Measurements from ENCODE around the gene SH3D19. TPM values are rescaled to one million over a fixed set of nuclear protein-coding genes. Genes with fewer than 3 reads are reported as not detected.

SH3D19 gene
- total RNA-seq, 1 donor from 2014 or later, result 155 TPM

GRCh38 chr4:151174784-151175183 is 150.6 kb downstream of the SH3D19 start:
- intact Hi-C loops (cut with DNase I), result no loop called here
- ATAC-seq (peak; percentile 60), DNase-seq (ENCODE audit: low spot score) (no peak)

GRCh38 chr4:151173871-151174270 is 151.5 kb downstream of the SH3D19 start:
- intact Hi-C loops (cut with DNase I), result no loop called here
- peak; percentile 75 for ATAC-seq

DNA sequence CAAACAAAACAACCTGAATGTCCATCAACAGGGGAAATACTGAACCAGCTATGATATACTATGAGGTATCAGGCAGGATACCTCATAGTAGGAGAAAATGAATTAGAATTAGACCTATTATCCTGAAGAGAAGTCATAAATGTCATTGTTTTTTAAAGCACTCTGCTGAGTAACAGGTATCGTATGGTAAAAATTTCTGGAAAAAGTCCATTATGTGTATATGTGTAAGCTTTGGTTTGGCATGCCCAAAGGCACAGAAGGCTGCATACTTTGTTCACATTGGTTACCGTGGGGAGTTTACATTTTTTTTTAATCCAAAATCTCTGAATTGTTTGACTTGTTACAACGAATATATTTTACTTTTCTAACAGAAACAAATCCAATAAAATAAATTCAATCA is 155.5 kb downstream of the SH3D19 start:
- intact Hi-C loops (cut with DNase I), result no loop called here
- DNase-seq (ENCODE audit: low spot score), result no peak
- ATAC-seq, result no peak

More at GRCh38 chr4:151173871-151174270, 151.5 kb downstream of the SH3D19 start:
- no peak for DNase-seq (ENCODE audit: low spot score)

GRCh38 chr4:151169223-151169622 is 156.2 kb downstream of the SH3D19 start:
- DNase-seq (ENCODE audit: low spot score) (peak; percentile 67), ATAC-seq (peak; percentile 89)
- intact Hi-C loops (cut with DNase I), result no loop called here

GRCh38 chr4:151167561-151167960 is 157.8 kb downstream of the SH3D19 start:
- no peak for ATAC-seq
- intact Hi-C loops (cut with DNase I), result no loop called here

DNA sequence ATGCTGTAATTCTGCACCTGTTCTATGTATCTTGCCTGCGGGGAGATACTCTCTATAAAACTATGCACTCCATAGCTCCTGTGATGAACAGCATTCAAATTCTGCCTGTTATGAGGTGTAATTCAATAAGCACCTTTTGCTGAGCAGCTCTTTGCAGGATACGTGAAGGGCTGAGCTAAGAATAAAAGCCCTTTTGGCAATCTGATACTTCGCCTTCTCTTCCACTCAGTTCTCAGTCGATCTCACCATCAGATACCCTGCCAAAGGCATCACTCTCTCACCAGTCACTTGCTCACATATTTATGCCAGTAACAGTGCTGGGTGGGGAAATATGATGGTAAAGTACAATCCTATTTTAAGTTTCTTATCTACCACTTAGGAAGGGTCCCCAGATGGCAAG is 158.8 kb downstream of the SH3D19 start:
- intact Hi-C loops (cut with DNase I), result no loop called here

More at GRCh38 chr4:151167561-151167960, 157.8 kb downstream of the SH3D19 start:
- DNase-seq (ENCODE audit: low spot score), result no peak

GRCh38 chr4:151165205-151166000 is 160.0 kb downstream of the SH3D19 start:
- peak; percentile 40 for ATAC-seq
- no peak for DNase-seq (ENCODE audit: low spot score)
- intact Hi-C loops (cut with DNase I), result no loop called here

More for the DNA sequence above, 158.8 kb downstream of the SH3D19 start:
- ATAC-seq (no peak), DNase-seq (ENCODE audit: low spot score) (no peak)

DNA sequence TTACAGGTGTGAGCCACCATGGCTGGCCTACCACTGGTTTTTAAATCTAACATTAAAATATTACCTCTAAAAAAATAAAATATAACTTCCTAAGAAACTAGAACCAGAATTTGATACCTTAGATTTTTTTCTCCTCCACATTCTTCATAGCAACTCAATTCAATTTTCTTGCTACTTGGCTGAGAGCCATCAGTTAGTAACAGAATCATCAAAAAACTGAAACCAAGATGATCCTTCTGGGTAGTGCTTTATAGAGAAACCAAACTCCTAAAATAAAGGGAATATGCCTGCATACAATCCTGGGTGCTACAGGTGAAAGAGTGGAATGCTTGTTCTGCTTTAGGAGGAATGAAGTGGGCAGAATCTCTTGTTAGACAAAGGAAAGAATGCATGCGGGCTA is 161.6 kb downstream of the SH3D19 start:
- intact Hi-C loops (cut with DNase I), result no loop called here
- no peak for DNase-seq (ENCODE audit: low spot score)
- no peak for ATAC-seq

GRCh38 chr4:151158979-151159378 is 166.4 kb downstream of the SH3D19 start:
- DNase-seq (ENCODE audit: low spot score) (no peak), ATAC-seq (no peak)
- intact Hi-C loops (cut with DNase I), result no loop called here

DNA sequence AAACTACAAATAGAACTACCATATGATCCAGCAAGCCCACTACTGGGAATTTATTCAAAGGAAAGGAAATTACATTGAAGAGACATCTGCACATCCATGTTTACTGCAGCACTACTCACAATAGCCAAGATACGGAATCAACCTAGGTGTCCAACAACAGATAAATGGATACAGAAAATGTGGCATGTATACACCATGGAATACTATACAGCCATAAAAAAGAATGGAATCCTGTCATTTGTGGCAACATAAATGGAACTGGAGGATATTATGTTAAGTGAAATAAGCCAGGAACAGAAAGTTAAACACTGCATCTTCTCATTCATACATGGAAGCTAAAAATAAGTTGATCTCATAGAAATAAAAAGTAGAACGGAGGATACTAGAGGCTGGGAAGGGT is 167.9 kb downstream of the SH3D19 start:
- intact Hi-C loops (cut with DNase I), result no loop called here
- ATAC-seq (no peak), DNase-seq (ENCODE audit: low spot score) (no peak)

GRCh38 chr4:151153585-151153984 is 171.8 kb downstream of the SH3D19 start:
- DNase-seq (ENCODE audit: low spot score) (no peak), ATAC-seq (no peak)
- intact Hi-C loops (cut with DNase I), result no loop called here

DNA sequence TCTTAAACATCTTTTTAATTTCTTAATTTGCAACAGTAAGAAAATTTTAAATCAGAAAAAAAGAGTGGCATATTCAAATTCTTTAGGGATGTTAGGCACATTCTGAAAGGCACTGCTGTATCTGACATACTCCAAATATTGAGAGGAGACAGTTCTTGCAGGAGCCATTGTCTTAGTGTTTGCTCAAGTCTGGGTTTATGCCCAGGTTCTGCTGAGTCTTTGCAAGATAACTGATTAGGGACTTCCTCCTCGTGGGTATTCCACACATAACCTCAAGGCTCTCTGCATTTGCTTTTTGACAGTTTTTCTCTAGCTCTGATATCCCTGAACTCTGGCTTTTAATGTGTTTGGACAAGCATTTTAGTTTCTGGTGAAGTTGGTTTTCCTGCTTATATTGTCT is 173.4 kb downstream of the SH3D19 start:
- ATAC-seq (no peak), DNase-seq (ENCODE audit: low spot score) (no peak)
- intact Hi-C loops (cut with DNase I), result no loop called here

GRCh38 chr4:151150821-151151580 is 174.4 kb downstream of the SH3D19 start:
- ATAC-seq (no peak), DNase-seq (ENCODE audit: low spot score) (no peak)
- intact Hi-C loops (cut with DNase I), result no loop called here

DNA sequence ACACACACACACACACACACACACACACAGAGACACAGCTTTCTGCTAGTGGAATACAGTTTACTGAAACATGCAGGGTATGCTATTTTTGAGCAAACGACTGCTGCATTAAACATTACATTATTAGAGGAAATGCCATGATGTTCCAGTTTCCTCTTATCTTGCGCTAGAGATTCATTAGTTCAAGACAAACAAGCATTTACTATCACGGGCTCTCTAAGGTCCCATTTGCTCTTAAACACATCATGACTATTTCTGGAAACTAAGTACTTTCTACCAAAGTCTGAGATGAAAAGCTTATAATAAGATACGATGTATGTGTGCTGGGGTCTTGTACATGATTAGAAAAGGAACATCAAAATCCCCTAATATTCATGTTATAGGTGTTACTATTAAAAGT is 177.1 kb downstream of the SH3D19 start:
- intact Hi-C loops (cut with DNase I), result no loop called here
- DNase-seq (ENCODE audit: low spot score) (no peak), ATAC-seq (no peak)

DNA sequence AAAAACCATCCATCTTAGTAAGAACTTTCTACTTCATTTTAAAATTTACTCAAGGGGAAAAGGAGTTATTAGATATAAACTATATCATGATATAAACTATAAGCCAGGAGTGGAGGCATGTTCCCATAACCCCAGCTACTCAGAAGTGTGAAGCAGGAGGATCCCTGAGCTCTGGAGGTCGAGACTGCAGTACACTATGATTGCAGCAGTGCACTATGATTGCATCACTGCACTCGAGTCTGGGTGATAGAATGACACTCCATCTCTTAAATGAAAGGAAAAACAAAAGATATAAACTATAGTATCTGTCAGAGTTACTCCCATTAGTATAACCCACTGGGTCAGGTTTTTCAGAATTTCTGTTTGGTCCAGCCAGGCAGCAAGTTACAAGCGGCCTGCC is 178.4 kb downstream of the SH3D19 start:
- peak; percentile 18 for ATAC-seq
- intact Hi-C loops (cut with DNase I), result no loop called here
- DNase-seq (ENCODE audit: low spot score), result no peak

DNA sequence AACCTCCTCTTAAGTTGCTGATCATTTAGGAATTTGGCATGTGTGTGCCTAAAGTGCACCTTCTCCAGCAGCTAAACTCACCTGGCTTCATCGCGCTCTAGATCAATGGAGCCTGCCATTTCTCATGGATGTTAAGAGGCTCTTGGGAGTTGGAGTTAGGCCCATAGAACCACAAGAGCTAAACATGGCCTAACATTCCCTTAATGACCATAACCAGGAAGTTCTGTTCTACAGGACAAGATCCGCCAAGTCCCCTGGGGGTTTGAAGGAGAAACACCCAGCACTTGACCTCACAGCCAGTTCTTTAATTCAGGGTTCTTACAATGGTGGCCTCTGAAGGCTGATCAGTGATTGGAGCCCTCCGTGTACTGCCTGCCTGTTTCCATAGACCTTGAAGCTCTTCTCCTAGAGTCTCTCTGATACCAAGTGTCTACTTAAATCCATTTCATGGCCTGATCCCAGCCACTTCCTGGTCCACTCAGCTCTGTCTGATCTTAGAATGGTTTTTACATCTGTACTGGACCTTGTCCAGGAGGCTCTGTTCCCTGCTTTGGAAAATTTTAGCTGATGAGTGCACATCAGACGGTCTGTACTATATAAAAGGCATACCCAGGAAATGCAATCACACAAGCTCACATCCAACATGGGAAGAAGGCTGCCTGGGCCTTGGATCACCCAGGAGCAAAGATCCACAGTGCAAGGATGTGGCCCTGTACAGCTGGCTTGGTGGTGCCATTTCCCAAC is 180.9 kb downstream of the SH3D19 start:
- intact Hi-C loops (cut with DNase I), result no loop called here
- ATAC-seq, result peak; percentile 32

DNA sequence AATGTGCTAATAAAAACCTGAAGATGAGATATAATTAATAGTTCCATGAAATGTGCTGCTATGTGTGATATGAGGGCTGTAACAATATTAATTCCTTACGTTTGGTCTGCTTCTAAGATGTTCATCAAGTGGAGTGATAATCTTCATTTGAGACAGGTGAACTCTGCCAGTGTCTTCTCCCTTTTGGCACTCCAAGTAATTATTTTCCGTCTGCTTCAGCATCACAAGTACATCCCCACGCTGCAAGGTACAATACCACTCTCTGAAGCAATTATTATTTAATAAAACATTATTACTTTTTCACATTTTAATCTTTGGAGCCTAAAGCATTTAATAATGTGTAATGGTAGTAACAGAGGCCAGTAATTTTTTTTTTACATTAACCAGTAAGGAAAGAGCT is 181.6 kb downstream of the SH3D19 start:
- ATAC-seq, result no peak
- intact Hi-C loops (cut with DNase I), result no loop called here
- no peak for DNase-seq (ENCODE audit: low spot score)

More for the DNA sequence above, 180.9 kb downstream of the SH3D19 start:
- no peak for DNase-seq (ENCODE audit: low spot score)

- no peak for DNase-seq (ENCODE audit: low spot score)
- intact Hi-C loops (cut with DNase I), result no loop called here
- no peak for ATAC-seq
Observed at GRCh38 chr4:151143162-151143561, 182.2 kb downstream of the SH3D19 start.

DNA sequence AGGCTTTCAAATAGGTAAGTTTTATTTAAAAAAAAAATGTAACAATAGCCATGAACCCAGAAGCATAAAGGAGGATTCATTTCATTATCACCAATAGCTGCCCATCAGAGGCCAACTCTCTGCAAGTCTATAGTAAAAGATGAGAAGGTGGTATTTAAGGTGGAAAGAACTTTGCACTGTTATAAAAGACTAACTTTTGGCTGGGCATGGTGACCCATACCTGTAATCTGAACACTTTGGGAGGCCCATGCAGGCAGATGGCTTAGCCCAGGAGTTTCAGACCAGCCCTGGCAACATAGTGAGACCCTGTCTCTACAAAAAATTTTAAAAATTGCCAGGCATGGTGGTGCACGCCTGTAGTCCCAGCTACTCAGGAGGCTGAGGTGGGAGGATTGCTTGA is 182.6 kb downstream of the SH3D19 start:
- intact Hi-C loops (cut with DNase I), result no loop called here
- no peak for ATAC-seq

GRCh38 chr4:151139814-151140213 is 185.6 kb downstream of the SH3D19 start:
- DNase-seq (ENCODE audit: low spot score) (no peak), ATAC-seq (peak; percentile 57)
- intact Hi-C loops (cut with DNase I), result no loop called here

More for the DNA sequence above, 182.6 kb downstream of the SH3D19 start:
- DNase-seq (ENCODE audit: low spot score), result no peak
